HG02852 (cell line): ENCODE data around the gene SMG7.
A peak's percentile ranks its signal among the peaks of the same experiment; 100 is the strongest.

Experiments
- ATAC-seq: cut with Tn5 transposase; IDR thresholded peaks from one replicate; pipeline ENCODE4 v1.9.1; 2021; ENCODE audit warnings: mild to moderate bottlenecking, moderate library complexity; ENCODE audit not compliant: unreplicated experiment

The SMG7 gene

GRCh38 chr1:183466781-183467180, 5.5 kb upstream of the SMG7 start:
- ATAC-seq: no peak

GRCh38 chr1:183467687-183468086, 4.6 kb upstream of the SMG7 start:
- no peak for ATAC-seq

- peak; percentile 22 for ATAC-seq
These were observed 1.9 kb upstream of the SMG7 start for GRCh38 chr1:183470147-183470960.

- ATAC-seq: peak; percentile 33
These were observed 1.1 kb upstream of the SMG7 start for GRCh38 chr1:183470961-183471742.

GRCh38 chr1:183471743-183472487, 384 bp upstream of the SMG7 start:
- ATAC-seq: peak; percentile 56

GRCh38 chr1:183473217-183473536, 878 bp downstream of the SMG7 start:
- ATAC-seq: no peak

- no peak for ATAC-seq
These were observed 3.8 kb downstream of the SMG7 start for GRCh38 chr1:183476081-183476480.

- peak; percentile 61 for ATAC-seq
These were observed 5.9 kb downstream of the SMG7 start for GRCh38 chr1:183477986-183478781.

- peak; percentile 65 for ATAC-seq
These were observed 8.7 kb downstream of the SMG7 start for GRCh38 chr1:183480971-183481441.

- ATAC-seq: no peak
These were observed 10.9 kb downstream of the SMG7 start for GRCh38 chr1:183483224-183483623.

GRCh38 chr1:183484254-183484653, 12.0 kb downstream of the SMG7 start:
- ATAC-seq: no peak

GRCh38 chr1:183484851-183485250, 12.6 kb downstream of the SMG7 start:
- ATAC-seq: no peak

- ATAC-seq: no peak
These were observed 15.6 kb downstream of the SMG7 start for GRCh38 chr1:183487674-183488442.

GRCh38 chr1:183490932-183491331, 18.6 kb downstream of the SMG7 start:
- ATAC-seq: no peak

- no peak for ATAC-seq
These were observed 21.4 kb downstream of the SMG7 start for GRCh38 chr1:183493540-183494245.

GRCh38 chr1:183495420-183495819, 23.1 kb downstream of the SMG7 start:
- ATAC-seq: no peak

GRCh38 chr1:183497218-183497617, 24.9 kb downstream of the SMG7 start:
- no peak for ATAC-seq

GRCh38 chr1:183498342-183498991, 26.2 kb downstream of the SMG7 start:
- no peak for ATAC-seq
